ENCODE data around the gene RAET1G. TPM values are rescaled to one million over a fixed set of nuclear protein-coding genes. Genes with fewer than 3 reads are reported as not detected.

RAET1G gene
- total RNA-seq, 6 donors from 2014 or later, result 0.37 to 2.1 (median 0.75) TPM; not detected in 2

DNA sequence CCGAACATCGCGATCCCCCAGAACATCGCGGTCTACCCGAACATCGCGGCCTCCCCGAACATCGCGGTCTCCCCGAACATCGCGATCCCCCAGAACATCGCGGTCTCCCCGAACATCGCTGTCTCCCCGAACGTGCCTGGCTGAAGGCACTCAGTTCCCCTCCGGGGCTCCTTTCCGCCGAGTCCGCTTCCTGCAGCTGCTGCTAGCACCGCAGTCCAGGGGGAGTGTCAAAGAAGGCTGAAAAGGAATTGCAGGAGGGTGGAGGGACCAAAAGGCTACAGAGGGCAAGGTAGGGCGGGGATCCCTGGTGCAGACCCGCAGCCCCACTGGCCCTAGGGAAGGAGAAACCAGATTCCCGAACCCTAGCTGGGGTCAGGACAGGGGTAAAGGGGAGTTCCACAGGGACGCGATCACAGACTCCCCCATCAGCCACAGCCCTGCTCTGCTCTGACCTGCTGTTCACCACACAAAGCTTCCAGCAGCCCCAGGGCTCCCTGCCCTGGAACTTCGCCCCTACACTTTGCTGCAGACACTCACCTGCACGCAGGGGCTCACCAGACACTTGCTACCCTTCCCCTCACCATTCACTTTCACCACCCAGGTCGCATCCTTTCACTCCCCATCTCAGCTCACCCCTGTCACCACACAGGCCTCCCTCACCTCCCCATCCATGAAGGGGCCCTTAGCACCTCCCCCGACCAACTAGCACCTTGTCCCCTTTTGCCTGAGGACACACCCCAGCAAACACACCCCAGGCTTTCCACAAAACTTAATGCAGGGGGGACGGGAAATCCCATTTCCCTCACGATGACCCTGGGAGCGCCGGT, 42.5 kb upstream of the RAET1G start:
- no peak for TF ChIP-seq POLR2AphosphoS5 (IDR thresholded peaks at IDR 0.05)
- TF ChIP-seq, protein P1, sequence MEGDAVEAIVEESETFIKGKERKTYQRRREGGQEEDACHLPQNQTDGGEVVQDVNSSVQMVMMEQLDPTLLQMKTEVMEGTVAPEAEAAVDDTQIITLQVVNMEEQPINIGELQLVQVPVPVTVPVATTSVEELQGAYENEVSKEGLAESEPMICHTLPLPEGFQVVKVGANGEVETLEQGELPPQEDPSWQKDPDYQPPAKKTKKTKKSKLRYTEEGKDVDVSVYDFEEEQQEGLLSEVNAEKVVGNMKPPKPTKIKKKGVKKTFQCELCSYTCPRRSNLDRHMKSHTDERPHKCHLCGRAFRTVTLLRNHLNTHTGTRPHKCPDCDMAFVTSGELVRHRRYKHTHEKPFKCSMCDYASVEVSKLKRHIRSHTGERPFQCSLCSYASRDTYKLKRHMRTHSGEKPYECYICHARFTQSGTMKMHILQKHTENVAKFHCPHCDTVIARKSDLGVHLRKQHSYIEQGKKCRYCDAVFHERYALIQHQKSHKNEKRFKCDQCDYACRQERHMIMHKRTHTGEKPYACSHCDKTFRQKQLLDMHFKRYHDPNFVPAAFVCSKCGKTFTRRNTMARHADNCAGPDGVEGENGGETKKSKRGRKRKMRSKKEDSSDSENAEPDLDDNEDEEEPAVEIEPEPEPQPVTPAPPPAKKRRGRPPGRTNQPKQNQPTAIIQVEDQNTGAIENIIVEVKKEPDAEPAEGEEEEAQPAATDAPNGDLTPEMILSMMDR (IDR thresholded peaks at IDR 0.05), result no peak
- TF ChIP-seq EP300 (IDR thresholded peaks at IDR 0.05), result no peak
- TF ChIP-seq POLR2A (IDR thresholded peaks at IDR 0.05), result no peak
- ATAC-seq (ENCODE audit: low FRiP score in 2 of 2) (no peak), DNase-seq (no peak)
- H3K4me1 ChIP-seq, result peaks cover 22 to 28% (median 25%) of the 10 kb centered on the region in 4 donors
- no peaks in the 10 kb centered on the region for H3K36me3 ChIP-seq
- WGBS, 2 donors, result 21 to 29% methylated on average over 18 to 34 of the region's 38 CpGs
- peak overlapping the region in 3 of 4 donors; percentile 48 to 60 (median 59) for H3K4me3 ChIP-seq
- peaks cover 0 to 26% (median 13%) of the 10 kb centered on the region in 4 donors for H3K27me3 ChIP-seq
- no peak overlapping the region for H3K27ac ChIP-seq
- no peaks in the 10 kb centered on the region for H3K9me3 ChIP-seq

DNA sequence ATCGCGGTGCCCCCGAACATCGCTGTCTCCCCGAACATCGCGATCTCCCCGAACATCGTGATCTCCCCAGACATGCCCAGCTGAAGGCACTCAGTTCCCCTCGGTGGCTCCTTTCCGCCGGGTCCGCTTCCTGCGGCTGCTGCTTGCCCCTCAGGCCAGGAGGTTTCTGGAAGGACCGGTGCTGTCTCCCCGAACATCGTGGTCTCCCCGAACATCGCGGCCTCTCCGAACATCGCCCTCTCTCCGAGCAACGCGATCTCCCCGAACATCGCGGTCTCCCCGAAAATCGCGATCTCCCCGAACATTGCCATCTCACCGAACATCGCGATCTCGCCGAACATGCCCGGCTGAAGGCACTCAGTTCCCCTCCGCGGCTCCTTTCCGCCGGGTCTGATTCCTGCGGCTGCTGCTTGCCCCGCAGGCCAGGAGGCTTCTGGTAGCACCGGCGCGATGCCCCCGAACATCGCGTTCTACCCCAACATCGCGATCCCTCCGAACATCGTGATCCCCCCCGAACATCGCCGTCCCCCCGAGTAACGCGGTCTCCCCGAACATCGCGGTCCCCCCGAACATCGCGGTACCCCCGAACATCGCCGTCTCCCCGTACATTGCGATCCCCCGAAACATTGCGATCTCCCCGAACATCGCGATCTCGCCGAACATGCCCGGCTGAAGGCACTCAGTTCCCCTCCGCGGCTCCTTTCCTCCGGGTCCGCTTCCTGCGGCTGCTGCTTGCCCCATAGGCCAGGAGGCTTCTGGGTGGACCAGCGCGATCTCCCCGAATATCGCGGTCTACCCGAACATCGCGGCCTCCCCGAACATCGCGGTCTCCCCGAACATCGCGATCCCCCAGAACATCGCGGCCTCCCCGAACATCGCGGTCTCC, 41.6 kb upstream of the RAET1G start:
- TF ChIP-seq POLR2A (IDR thresholded peaks at IDR 0.05) (no peak), POLR2AphosphoS5 (IDR thresholded peaks at IDR 0.05) (no peak), EP300 (IDR thresholded peaks at IDR 0.05) (no peak)
- TF ChIP-seq, protein P1 (IDR thresholded peaks at IDR 0.05), result no peak
- Histone ChIP-seq H3K36me3 (no peaks in the 10 kb centered on the region), H3K9me3 (no peaks in the 10 kb centered on the region), H3K27ac (peak overlapping the region in 3 of 4 donors; percentile 1 to 55 (median 30)), H3K4me1 (peaks cover 22 to 28% (median 25%) of the 10 kb centered on the region in 4 donors), H3K4me3 (peak overlapping the region; percentile 23 to 60 (median 54)), H3K27me3 (peaks cover 0 to 26% (median 13%) of the 10 kb centered on the region in 4 donors)
- ATAC-seq (ENCODE audit: low FRiP score in 2 of 2) (peak in 1 of 2 donors; percentile 2), DNase-seq (peak in 1 of 2 donors; percentile 64)
- 2 to 4% methylated on average over 29 to 91 of the region's 103 CpGs for WGBS, 2 donors

DNA sequence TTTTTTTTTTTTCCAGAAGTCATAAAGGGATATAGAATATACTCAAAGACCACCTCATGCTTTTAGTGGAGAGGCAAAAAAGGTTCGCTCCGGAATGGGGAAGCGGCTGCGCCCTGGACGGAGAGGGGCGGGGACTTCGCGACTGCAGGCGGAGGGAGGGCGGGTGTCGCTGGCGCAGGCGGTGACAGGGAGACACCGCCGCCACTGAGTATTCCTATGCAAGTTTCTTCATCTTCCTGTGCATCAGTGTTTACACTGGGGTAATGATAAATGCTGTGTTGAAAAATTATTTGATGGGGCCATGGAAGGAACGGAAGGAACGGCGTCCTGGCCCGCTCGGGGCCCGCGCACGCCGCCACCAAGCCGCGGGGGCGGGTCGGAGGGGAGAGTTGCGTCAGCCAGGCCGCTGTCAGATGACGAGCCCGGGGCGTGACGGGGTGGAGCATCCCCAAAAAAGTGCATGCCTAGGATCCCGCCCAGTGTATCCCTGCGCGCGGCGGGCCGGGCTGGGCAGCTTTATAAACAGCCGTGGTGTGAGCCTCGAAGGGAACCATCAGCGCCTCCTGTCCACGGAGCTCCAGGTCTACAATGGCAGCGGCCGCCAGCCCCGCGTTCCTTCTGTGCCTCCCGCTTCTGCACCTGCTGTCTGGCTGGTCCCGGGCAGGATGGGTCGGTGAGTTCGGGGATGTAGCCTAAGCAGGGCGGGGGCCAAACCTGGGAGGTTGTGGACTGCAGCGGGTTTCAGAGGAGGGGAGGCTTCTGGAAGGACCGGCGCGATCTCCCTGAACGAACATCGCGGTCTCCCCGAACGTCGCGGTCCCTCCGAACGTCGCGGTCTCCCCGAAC, 40.8 kb upstream of the RAET1G start, which contains the start of gene ULBP1:
TSS of gene ULBP1 (plus strand) at position 482 of the 846 bp plus-strand sequence. CDS start at position 589, 107 bp downstream.
- H3K27ac ChIP-seq, result peak within 1 kb of the TSS; percentile 1 to 55 (median 36)
- no peak for TF ChIP-seq EP300 (IDR thresholded peaks at IDR 0.05)
- TF ChIP-seq, protein P1 (IDR thresholded peaks at IDR 0.05), result peak in 1 of 6 experiments; percentile 18
- TF ChIP-seq POLR2A (IDR thresholded peaks at IDR 0.05), result peak in 2 of 4 donors; percentile 37 to 73
- peak; percentile 36 to 88 for TF ChIP-seq POLR2AphosphoS5 (IDR thresholded peaks at IDR 0.05)
- no peaks in the 10 kb centered on the region for H3K9me3 ChIP-seq
- H3K36me3 ChIP-seq, result no peaks in the 10 kb centered on the region
- WGBS, 2 donors, result 1 to 2% methylated on average over 30 to 54 of the region's 69 CpGs
- H3K27me3 ChIP-seq, result peaks cover 0 to 26% (median 13%) of the 10 kb centered on the region in 4 donors
- ATAC-seq (ENCODE audit: low FRiP score in 2 of 2) (peak; percentile 86 to 96), DNase-seq (peak; percentile 88 to 95)
- H3K4me3 ChIP-seq, result peak within 1 kb of the TSS; percentile 23 to 60 (median 54)
- H3K4me1 ChIP-seq, result peaks cover 22 to 28% (median 25%) of the 10 kb centered on the region in 4 donors

DNA sequence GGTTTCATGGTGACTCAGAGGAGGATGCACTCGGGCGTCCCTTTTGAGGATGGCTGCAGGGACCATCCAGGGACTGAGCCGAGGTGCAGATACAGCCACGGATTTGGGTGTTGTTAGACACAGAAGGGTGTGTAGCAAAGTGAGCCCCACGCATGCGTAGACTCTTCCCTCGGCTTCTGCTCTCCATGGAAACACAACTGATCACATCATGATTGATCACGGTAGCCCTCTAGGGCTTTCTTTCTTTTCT, 40.2 kb upstream of the RAET1G start:
- DNase-seq, result no peak
- peak overlapping the region; percentile 23 to 60 (median 54) for H3K4me3 ChIP-seq
- ATAC-seq (ENCODE audit: low FRiP score in 2 of 2), result peak in 1 of 2 donors; percentile 28
- H3K36me3 ChIP-seq, result no peaks in the 10 kb centered on the region
- peaks cover 22 to 28% (median 25%) of the 10 kb centered on the region in 4 donors for H3K4me1 ChIP-seq
- 16% methylated on average over 5 to 8 of the region's 8 CpGs for WGBS, 2 donors
- H3K9me3 ChIP-seq, result no peaks in the 10 kb centered on the region
- H3K27ac ChIP-seq, result peak overlapping the region in 2 of 4 donors; percentile 42 to 55
- TF ChIP-seq, protein P1 (IDR thresholded peaks at IDR 0.05), result no peak
- TF ChIP-seq POLR2A (IDR thresholded peaks at IDR 0.05) (no peak), POLR2AphosphoS5 (IDR thresholded peaks at IDR 0.05) (no peak), EP300 (IDR thresholded peaks at IDR 0.05) (no peak)
- peaks cover 0 to 26% (median 13%) of the 10 kb centered on the region in 4 donors for H3K27me3 ChIP-seq

Measured in upper lobe of left lung (tissue), 6 donors.